Esophagus squamous epithelium (tissue), 4 donors: ENCODE data around the gene VOPP1.

ENCODE experiments used
- POLR2A ChIP-seq, 4 donors: fragments of 450-650 bp; IDR thresholded peaks; one replicate each; pipeline ENCODE4 v1.6.1; 2017; ENCODE audit warnings: antibody characterized with exemption in 4 of 4, mild to moderate bottlenecking in 4 of 4, moderate library complexity in 3 of 4
- TF ChIP-seq, protein P1 (sequence below), 6 experiments: fragments of 450-650 bp in 4 of 6; fragments of 200-600 bp in 2 of 6; sonication (generic) in 2 of 6; IDR thresholded peaks; one replicate each; pipeline ENCODE4 v1.5.1; 2016 to 2019; ENCODE audit warnings: antibody characterized with exemption in 6 of 6, mild to moderate bottlenecking in 4 of 6, moderate library complexity in 4 of 6

DNA sequence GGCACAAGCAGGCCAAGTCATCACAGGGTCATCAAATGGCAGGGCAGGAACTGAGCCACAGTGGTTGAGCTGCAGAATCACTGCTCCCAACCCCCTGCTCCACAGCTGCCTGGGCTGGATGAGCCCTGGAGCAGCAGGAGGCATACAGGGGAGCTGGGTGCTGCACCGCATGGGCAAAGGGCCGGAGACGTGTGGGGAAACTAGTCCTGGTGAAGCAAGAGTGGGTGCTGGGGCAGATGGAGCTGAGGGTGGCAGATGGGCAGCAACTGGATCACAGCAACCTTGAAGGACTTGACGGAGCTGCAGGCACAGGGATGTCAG is 16.0 kb upstream of the VOPP1 start:
- TF ChIP-seq, protein P1, sequence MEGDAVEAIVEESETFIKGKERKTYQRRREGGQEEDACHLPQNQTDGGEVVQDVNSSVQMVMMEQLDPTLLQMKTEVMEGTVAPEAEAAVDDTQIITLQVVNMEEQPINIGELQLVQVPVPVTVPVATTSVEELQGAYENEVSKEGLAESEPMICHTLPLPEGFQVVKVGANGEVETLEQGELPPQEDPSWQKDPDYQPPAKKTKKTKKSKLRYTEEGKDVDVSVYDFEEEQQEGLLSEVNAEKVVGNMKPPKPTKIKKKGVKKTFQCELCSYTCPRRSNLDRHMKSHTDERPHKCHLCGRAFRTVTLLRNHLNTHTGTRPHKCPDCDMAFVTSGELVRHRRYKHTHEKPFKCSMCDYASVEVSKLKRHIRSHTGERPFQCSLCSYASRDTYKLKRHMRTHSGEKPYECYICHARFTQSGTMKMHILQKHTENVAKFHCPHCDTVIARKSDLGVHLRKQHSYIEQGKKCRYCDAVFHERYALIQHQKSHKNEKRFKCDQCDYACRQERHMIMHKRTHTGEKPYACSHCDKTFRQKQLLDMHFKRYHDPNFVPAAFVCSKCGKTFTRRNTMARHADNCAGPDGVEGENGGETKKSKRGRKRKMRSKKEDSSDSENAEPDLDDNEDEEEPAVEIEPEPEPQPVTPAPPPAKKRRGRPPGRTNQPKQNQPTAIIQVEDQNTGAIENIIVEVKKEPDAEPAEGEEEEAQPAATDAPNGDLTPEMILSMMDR (IDR thresholded peaks at IDR 0.05), result no peak
- no peak for TF ChIP-seq POLR2A (IDR thresholded peaks at IDR 0.05)
